Measurements from ENCODE around the gene MAGEB18.

Gene MAGEB18

GRCh38 chrX:26138274-26138673, at the start of gene MAGEB18:
TSS of gene MAGEB18 (plus strand) at chrX:26138343. CDS start at chrX:26138986, 643 bp downstream.
- DNase-seq, result no peak

GRCh38 chrX:26100421-26100920, 37.7 kb upstream of the MAGEB18 start:
- no peak for DNase-seq

GRCh38 chrX:26109142-26109541, 29.0 kb upstream of the MAGEB18 start:
- DNase-seq, result no peak

- no peak for DNase-seq
These were observed 7.9 kb downstream of the MAGEB18 start for GRCh38 chrX:26146024-26146423.

- no peak for DNase-seq
These were observed 22.2 kb downstream of the MAGEB18 start, which contains the start of gene MAGEB6B for GRCh38 chrX:26160301-26160700. TSS of gene MAGEB6B (plus strand) at chrX:26160601. CDS start at chrX:26160601, 0 bp downstream.

All from activated CD4-positive, alpha-beta T cell treated with anti-CD3 and anti-CD28 coated beads for 4 hours (primary cell).